Kidney (tissue), 14 donors: Measurements from ENCODE around the gene CD59. TPM values are rescaled to one million over a fixed set of nuclear protein-coding genes. Genes with fewer than 3 reads are reported as not detected.

Experiments used
- DNase-seq, 5 donors: peaks; one replicate each; pipeline ENCODE4 v3.0.0-alpha.2; 2013 to 2020
- FAIRE-seq: peaks from 2 replicates; lab custom pipeline; 2012; peaks lifted over from hg19 to GRCh38; lab: Jason Lieb, UNC
- H3K27ac ChIP-seq, 2 donors: one replicate each; pipeline ENCODE4 v1.7.0; 2013; ENCODE audit warnings: low read depth in 2 of 2, low read length in 2 of 2, inconsistent platforms in 1 of 2
- H3K27me3 ChIP-seq: one replicate; pipeline ENCODE4 v1.7.1; 2013; ENCODE audit warnings: low read length, inconsistent platforms; ENCODE audit not compliant: control insufficient read depth, insufficient read depth
- H3K36me3 ChIP-seq, 3 donors: one replicate each; pipeline versions ENCODE4 v1.7.0 to v1.7.1; 2013; ENCODE audit warnings: low read length in 3 of 3, control low read depth in 1 of 3, inconsistent platforms in 1 of 3; ENCODE audit not compliant: insufficient read depth in 3 of 3, control insufficient read depth in 2 of 3
- H3K4me1 ChIP-seq, 3 donors: one replicate each; pipeline versions ENCODE4 v1.7.0 to v1.7.1; 2013; ENCODE audit warnings: low read length in 3 of 3, inconsistent platforms in 1 of 3, low read depth in 1 of 3; ENCODE audit not compliant: control insufficient read depth in 2 of 3, insufficient read depth in 2 of 3
- H3K4me3 ChIP-seq, 3 donors: one replicate each; pipeline versions ENCODE4 v1.7.0 to v1.8.1; 2013; ENCODE audit warnings: low read length in 3 of 3, control low read depth in 1 of 3, inconsistent platforms in 1 of 3
- H3K9ac ChIP-seq, 3 donors: one replicate each; pipeline versions ENCODE4 v1.7.0 to v1.7.1; 2013; ENCODE audit warnings: low read length in 3 of 3, control low read depth in 1 of 3, inconsistent platforms in 1 of 3
- H3K9me3 ChIP-seq, 3 donors: one replicate each; pipeline versions ENCODE4 v1.7.0 to v1.7.1; 2013; ENCODE audit warnings: low read length in 3 of 3, control low read depth in 1 of 3, inconsistent platforms in 1 of 3; ENCODE audit not compliant: control insufficient read depth in 2 of 3, insufficient read depth in 1 of 3
- intact Hi-C: fragments of 100-400 bp; cut with DNase I; formaldehyde crosslinking; loops from one replicate; pipeline ENCODE4 v1.11.1; 2022
- polyA plus RNA-seq: library from polyadenylated mRNA; stranded (reverse); fragments of 350-450 nt; fragmentation: Illumina TruSeq; extraction: RNeasy Lipid Tissue Mini Kit (QIAGEN cat#74804); gene quantifications from one replicate; pipeline ENCODE4 v1.2.3, GENCODE V29; 2014; ENCODE audit warnings: low read depth, low replicate concordance; ENCODE audit not compliant: insufficient read depth
- total RNA-seq: library from RNA; stranded (reverse); fragmentation: NEBNext Ultra II Directional; extraction: Animal tissue kit (Norgen Biotek cat#: 25700); gene quantifications from one replicate; pipeline ENCODE4 v1.2.1, GENCODE V29; 2021
- TF ChIP-seq, protein P1 (sequence below): IDR thresholded peaks from 3 replicates; pipeline ENCODE4 v1.5.1; 2012; ENCODE audit warnings: mild to moderate bottlenecking, moderate library complexity, borderline replicate concordance; ENCODE audit not compliant: insufficient read depth; ENCODE audit errors: extremely low read depth
- donor health status: control.
- donor health status: control.
- donor health status: control.
- donor health status: control.
- donor health status: control.
- donor health status: DM: yes; HTN: yes; CAD: no.
- donor health status: Normal renal cell carcinoma (clear cell type).

Gene CD59
- total and polyA plus RNA-seq, 2 donors from 2014 or later = 559 to 1,010 TPM

DNA sequence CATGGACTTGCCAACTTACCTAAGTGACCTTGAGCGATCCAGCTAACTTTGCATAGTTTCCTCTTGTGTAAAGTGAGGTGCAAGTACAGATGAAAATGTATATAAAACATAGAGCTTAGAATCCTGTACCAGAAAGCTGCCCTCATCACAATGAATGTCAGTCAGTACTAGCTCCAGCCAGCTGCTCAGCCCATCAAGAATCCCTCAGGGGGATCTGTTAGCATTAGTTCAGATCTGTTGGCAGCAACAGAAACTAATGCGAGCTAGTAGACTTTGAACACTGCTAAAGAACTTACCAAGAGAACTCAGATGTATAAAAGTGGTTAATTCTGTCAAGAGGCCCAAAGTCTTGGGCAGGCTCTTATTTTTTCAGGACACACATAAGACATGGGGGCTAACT is 29.3 kb downstream of the CD59 start:
- peaks cover 0 to 30% (median 18%) of the 10 kb centered on the region in 3 donors for H3K36me3 ChIP-seq

DNA sequence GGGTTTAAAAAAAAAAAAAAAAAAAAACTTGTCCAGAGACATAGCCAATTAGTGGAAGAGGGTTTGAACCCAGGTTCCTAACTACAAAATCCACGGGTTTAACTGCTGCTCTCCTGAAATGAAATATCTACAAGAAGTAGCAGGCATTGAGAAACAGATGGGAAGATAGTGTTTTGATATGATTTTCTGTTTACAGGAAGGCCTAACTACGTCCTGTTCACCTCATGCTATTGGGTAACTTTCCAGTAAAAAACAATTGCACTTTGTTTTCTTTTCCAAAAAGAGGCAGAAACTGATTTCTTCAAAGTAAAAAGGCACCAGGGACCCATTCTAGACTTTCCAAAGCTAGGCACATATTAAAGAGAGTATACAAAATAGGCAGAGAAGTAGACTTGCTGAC is 29.7 kb downstream of the CD59 start:
- Histone ChIP-seq H3K27me3 (no peaks in the 10 kb centered on the region), H3K36me3 (peaks cover 0 to 30% (median 17%) of the 10 kb centered on the region in 3 donors), H3K27ac (peak overlapping the region; percentile 56), H3K4me1 (peaks cover under 1 to 53% (median 23%) of the 10 kb centered on the region in 3 donors), H3K9me3 (no peaks in the 10 kb centered on the region), H3K4me3 (no peak overlapping the region), H3K9ac (no peak overlapping the region)
- TF ChIP-seq, protein P1, sequence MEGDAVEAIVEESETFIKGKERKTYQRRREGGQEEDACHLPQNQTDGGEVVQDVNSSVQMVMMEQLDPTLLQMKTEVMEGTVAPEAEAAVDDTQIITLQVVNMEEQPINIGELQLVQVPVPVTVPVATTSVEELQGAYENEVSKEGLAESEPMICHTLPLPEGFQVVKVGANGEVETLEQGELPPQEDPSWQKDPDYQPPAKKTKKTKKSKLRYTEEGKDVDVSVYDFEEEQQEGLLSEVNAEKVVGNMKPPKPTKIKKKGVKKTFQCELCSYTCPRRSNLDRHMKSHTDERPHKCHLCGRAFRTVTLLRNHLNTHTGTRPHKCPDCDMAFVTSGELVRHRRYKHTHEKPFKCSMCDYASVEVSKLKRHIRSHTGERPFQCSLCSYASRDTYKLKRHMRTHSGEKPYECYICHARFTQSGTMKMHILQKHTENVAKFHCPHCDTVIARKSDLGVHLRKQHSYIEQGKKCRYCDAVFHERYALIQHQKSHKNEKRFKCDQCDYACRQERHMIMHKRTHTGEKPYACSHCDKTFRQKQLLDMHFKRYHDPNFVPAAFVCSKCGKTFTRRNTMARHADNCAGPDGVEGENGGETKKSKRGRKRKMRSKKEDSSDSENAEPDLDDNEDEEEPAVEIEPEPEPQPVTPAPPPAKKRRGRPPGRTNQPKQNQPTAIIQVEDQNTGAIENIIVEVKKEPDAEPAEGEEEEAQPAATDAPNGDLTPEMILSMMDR = no peak
- DNase-seq = no peak
- no peak for FAIRE-seq
- intact Hi-C loops = no loop called here

More for the DNA sequence above, 29.3 kb downstream of the CD59 start:
- Histone ChIP-seq H3K4me3 (no peak overlapping the region), H3K9me3 (no peaks in the 10 kb centered on the region), H3K27me3 (no peaks in the 10 kb centered on the region), H3K4me1 (peaks cover 0 to 49% (median 20%) of the 10 kb centered on the region in 3 donors), H3K9ac (no peak overlapping the region), H3K27ac (peak overlapping the region; percentile 56)
- DNase-seq (no peak), FAIRE-seq (no peak)
- TF ChIP-seq, protein P1 = no peak
- intact Hi-C loops = no loop called here

DNA sequence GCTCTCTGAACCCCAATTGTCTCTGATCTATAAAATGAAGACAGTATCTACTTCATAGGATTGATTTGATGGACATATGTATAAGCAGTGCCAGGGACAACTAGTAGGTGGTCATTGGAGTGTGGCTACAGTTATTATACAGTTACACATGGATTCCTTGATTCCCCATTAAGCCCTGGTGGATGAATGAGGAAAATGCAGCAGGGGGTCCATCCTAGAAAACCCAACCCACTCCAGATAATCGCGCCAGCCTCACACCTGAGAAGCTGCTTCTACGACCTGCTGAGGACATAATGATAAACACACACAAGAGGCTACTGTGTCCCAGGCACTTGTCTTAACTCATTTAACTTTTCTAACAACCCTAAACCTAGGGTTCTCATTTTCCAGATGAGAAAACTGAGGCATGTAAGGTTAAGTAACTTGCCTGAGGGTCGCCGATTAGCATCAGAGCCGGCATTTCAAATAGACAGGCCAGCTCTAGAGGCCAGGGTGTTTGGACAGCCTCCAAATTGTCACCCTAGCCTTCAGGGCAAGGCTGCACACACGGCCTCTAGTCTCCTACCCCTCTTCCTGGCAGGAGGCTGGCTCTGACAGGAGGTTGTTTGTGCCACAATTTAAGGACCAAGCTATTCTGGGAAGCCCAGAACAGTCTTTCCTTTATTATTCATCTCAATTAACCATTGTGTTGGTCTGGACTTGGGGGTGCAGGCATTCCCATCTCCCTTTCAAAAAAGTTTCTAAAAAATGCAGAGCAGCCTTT is 31.8 kb downstream of the CD59 start:
- Histone ChIP-seq H3K9ac (peak overlapping the region in 1 of 3 donors; percentile 37), H3K36me3 (peaks cover 0 to 20% (median 7%) of the 10 kb centered on the region in 3 donors), H3K4me1 (peaks cover 6 to 59% (median 30%) of the 10 kb centered on the region in 3 donors), H3K4me3 (peak overlapping the region in 1 of 3 donors; percentile 7), H3K27me3 (no peaks in the 10 kb centered on the region), H3K9me3 (no peaks in the 10 kb centered on the region), H3K27ac (peak overlapping the region; percentile 88 to 91)
- TF ChIP-seq, protein P1 = no peak
- intact Hi-C loops = no loop called here
- DNase-seq = no peak
- no peak for FAIRE-seq
